Stomach (tissue), 9 donors: ENCODE data around the gene SEMA4C. TPM values are rescaled to one million over a fixed set of nuclear protein-coding genes. Genes with fewer than 3 reads are reported as not detected.

ENCODE experiments used
- DNase-seq, 2 donors: peaks; one replicate each; pipeline versions ENCODE4 v3.0.0 to v3.0.0-alpha.2; 2013 to 2019
- H3K27ac ChIP-seq, 5 donors: fragments of 200-600 bp in 4 of 5; sonication (generic) in 4 of 5; one replicate each; pipeline ENCODE4 v1.5.1; 2013 to 2019; ENCODE audit warnings: mild to moderate bottlenecking in 1 of 5, moderate library complexity in 1 of 5
- H3K27me3 ChIP-seq, 3 donors: fragments of 200-600 bp; sonication (generic); one replicate each; pipeline ENCODE4 v1.5.1; 2017 to 2019; ENCODE audit warnings: mixed run types in 1 of 3
- H3K36me3 ChIP-seq, 4 donors: fragments of 200-600 bp; sonication (generic); 1 replicate in 3 of 4; 2 replicates in 1 of 4; pipeline ENCODE4 v1.5.1; 2016 to 2019
- H3K4me1 ChIP-seq, 4 donors: fragments of 200-600 bp; sonication (generic); one replicate each; pipeline ENCODE4 v1.5.1; 2016 to 2019
- H3K4me3 ChIP-seq, 4 donors: fragments of 200-600 bp; sonication (generic) in 3 of 4; one replicate each; pipeline ENCODE4 v1.5.1; 2016 to 2019; ENCODE audit warnings: mild to moderate bottlenecking in 1 of 4
- H3K9me3 ChIP-seq, 4 donors: fragments of 200-600 bp; sonication (generic); one replicate each; pipeline ENCODE4 v1.5.1; 2016 to 2019
- EP300 ChIP-seq: sonication (generic); formaldehyde crosslinking; IDR thresholded peaks from one replicate; pipeline ENCODE4 v1.6.1; 2017; ENCODE audit warnings: antibody characterized with exemption
- POLR2A ChIP-seq, 4 donors: fragments of 450-650 bp; IDR thresholded peaks; one replicate each; pipeline ENCODE4 v1.6.1; 2016; ENCODE audit warnings: antibody characterized with exemption in 4 of 4, control low read depth in 2 of 4, mild to moderate bottlenecking in 1 of 4, moderate library complexity in 1 of 4
- POLR2AphosphoS5 ChIP-seq, 3 donors: sonication (generic); formaldehyde crosslinking; IDR thresholded peaks; one replicate each; pipeline ENCODE4 v1.6.1; 2016; ENCODE audit warnings: antibody characterized with exemption in 3 of 3
- WGBS, 5 donors: extraction: QIAGEN DNeasy Blood & Tissue Kit in 3 of 5; methylation state at CpG; one replicate each; pipeline versions ENCODE4 v1.1.5 to v1.1.7; 2013 to 2018; 5-methylcytosine and 5-hydroxymethylcytosine counted together
- intact Hi-C: fragments of 100-400 bp; cut with DNase I; formaldehyde crosslinking; loops from one replicate; pipeline ENCODE4 v1.15.1; 2023; ENCODE audit warnings: low total_unique reads
- polyA plus RNA-seq, 3 donors: library from polyadenylated mRNA; stranded (reverse); fragments of 200-250 nt; gene quantifications; one replicate each; pipeline ENCODE4 v1.2.3, GENCODE V29; 2013
- total RNA-seq, 5 donors: library from RNA; depleted of rRNA; stranded (reverse); fragments of >200 nt; gene quantifications; one replicate each; pipeline versions ENCODE4 v1.1.0 to v1.2.3, GENCODE V29; 2014 to 2016
- TF ChIP-seq, protein P1 (sequence below), 7 experiments: fragments of 450-650 bp in 4 of 7; fragments of 200-600 bp in 3 of 7; sonication (generic) in 3 of 7; IDR thresholded peaks; one replicate each; pipeline ENCODE4 v1.5.1; 2016 to 2019; ENCODE audit warnings: antibody characterized with exemption in 7 of 7, control low read depth in 2 of 7, mild to moderate bottlenecking in 1 of 7
- donor health status: healthy with polysubstance abuse.
- donor health status: Bipolar disorder and iron deficiency.
- donor health status: healthy.

Gene SEMA4C
- total and polyA plus RNA-seq, 8 donors = 5.7 to 78.8 (median 18.0) TPM

DNA sequence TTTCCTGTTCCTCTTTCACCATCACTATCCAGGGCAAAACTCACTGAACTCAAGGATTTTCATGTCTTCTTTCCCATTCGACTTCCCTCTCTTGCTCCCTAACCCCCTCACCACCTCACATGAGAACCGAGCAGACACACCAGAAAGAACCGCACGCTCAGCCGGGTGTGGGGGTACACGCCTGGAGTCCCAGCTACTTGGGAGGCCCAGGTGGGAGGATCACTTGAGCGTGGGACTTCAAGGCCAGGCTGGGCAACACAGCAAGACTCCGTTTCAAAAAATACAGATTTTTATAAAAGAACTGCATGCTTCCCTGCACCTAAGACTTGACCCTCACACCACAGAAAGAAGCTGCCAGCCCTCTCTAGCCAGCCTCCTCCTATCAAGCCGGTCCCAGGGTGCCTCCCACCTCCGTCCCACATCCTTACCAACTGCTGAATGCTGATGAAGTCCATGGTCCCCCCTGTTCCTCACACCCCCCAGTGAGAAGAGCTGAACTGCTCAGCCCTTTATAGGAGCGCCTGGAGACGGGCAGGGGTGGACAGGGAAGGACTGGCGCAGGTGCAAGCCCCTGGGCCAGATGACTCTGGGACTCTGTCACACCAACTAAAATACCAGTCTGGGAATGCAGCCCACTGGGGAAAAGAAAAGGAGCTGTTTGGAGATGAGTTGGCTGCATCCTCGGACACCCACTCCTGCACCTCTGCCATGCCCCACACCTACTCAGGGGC is 26.2 kb downstream of the SEMA4C start, which contains the start of gene ANKRD23:
Gene ANKRD23, minus strand, starts transcription at position 484 of the 731 bp plus-strand sequence. Its CDS starts 29 bp downstream, at position 455.
- no peaks in the 10 kb centered on the region for H3K9me3 ChIP-seq
- H3K27ac ChIP-seq = no peak within 1 kb of the TSS
- WGBS, 5 donors = 93 to 97% (median 95%) methylated on average over 13 to 14 of the region's 14 CpGs

DNA sequence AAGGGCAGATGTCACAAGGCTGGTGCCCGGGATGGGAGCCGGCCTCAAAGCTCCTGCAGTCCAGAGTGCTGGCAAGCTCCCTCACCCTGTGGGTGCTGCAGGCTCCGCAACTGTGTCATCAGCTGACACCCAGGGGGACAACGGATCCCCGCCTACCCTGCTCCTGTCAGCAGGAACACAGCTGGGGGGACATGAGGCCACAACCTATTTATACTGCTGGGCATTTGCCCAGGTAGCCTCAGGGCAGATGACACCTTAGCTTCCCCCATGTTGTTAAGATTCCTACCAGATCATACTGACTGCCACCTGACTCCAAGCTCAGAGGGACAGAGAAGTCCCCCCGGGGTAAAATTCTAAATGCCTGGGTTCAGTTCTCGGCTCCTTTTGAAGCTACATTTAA is 27.3 kb downstream of the SEMA4C start:
- WGBS, 5 donors = 82 to 93% (median 89%) methylated on average over 6 to 7 of the region's 7 CpGs
- no peak for DNase-seq
- no peaks in the 10 kb centered on the region for H3K27me3 ChIP-seq
- intact Hi-C loops = no loop called here
- H3K4me3 ChIP-seq = no peak overlapping the region
- no peaks in the 10 kb centered on the region for H3K9me3 ChIP-seq
- TF ChIP-seq EP300 = no peak
- TF ChIP-seq POLR2A (IDR thresholded peaks at IDR 0.05) = no peak
- no peak for TF ChIP-seq POLR2AphosphoS5 (IDR thresholded peaks at IDR 0.05)
- peaks cover 6 to 40% (median 28%) of the 10 kb centered on the region in 4 donors for H3K36me3 ChIP-seq
- no peak overlapping the region for H3K27ac ChIP-seq
- H3K4me1 ChIP-seq = peaks cover 11 to 19% (median 17%) of the 10 kb centered on the region in 4 donors

More for the DNA sequence above, 26.2 kb downstream of the SEMA4C start, which contains the start of gene ANKRD23:
- Histone ChIP-seq H3K27me3 (no peaks in the 10 kb centered on the region), H3K36me3 (peaks cover 14 to 40% (median 33%) of the 10 kb centered on the region in 4 donors), H3K4me1 (peaks cover 11 to 16% (median 15%) of the 10 kb centered on the region in 4 donors), H3K4me3 (no peak within 1 kb of the TSS)
- intact Hi-C loops = no loop called here
- TF ChIP-seq POLR2A (IDR thresholded peaks at IDR 0.05) = no peak
- no peak for TF ChIP-seq POLR2AphosphoS5 (IDR thresholded peaks at IDR 0.05)
- no peak for TF ChIP-seq EP300
- TF ChIP-seq, protein P1, sequence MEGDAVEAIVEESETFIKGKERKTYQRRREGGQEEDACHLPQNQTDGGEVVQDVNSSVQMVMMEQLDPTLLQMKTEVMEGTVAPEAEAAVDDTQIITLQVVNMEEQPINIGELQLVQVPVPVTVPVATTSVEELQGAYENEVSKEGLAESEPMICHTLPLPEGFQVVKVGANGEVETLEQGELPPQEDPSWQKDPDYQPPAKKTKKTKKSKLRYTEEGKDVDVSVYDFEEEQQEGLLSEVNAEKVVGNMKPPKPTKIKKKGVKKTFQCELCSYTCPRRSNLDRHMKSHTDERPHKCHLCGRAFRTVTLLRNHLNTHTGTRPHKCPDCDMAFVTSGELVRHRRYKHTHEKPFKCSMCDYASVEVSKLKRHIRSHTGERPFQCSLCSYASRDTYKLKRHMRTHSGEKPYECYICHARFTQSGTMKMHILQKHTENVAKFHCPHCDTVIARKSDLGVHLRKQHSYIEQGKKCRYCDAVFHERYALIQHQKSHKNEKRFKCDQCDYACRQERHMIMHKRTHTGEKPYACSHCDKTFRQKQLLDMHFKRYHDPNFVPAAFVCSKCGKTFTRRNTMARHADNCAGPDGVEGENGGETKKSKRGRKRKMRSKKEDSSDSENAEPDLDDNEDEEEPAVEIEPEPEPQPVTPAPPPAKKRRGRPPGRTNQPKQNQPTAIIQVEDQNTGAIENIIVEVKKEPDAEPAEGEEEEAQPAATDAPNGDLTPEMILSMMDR (IDR thresholded peaks at IDR 0.05) = no peak
- no peak for DNase-seq

DNA sequence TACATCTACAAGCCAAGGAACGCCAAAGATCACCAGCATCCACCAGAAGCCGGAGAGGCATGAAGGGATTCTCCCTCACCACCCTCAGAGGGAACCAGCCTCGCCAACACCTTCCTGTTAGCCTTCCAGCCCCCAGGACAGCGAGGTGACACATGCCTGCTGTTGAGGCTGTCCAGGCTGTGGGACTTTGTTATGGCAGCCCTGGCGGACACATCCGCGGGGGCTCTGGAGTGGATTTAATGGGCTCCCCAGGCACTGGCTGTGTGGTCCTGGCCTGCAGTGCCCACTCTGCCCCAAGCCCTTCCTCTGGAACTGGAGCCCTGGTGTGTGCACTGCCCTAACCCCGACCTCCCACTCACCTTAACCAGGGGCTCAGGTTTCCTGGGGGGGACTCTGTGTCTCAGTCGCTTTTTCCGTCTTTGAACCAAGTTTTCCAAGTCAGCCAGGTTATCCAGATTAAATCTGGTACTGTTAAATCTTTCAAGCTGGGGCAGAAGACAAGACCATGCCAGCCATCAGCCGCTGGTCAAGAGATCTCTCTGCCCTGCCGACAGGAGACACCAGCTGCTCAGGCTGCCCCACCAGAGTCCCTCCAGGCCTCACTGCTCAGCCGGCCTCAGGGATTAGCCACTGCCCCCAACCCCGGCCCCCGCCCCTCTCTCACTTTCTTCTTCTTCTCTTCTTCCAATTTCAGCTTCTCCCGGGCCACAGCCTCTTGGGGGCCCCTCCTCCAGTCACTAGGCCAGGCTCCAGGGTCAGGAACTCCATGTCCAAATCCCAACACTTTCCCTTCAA is 28.0 kb downstream of the SEMA4C start:
- Histone ChIP-seq H3K27me3 (no peaks in the 10 kb centered on the region), H3K9me3 (no peaks in the 10 kb centered on the region), H3K27ac (no peak overlapping the region), H3K4me1 (peaks cover 11 to 19% (median 17%) of the 10 kb centered on the region in 4 donors), H3K4me3 (no peak overlapping the region), H3K36me3 (peaks cover 4 to 35% (median 24%) of the 10 kb centered on the region in 4 donors)
- TF ChIP-seq EP300 (no peak), POLR2A (IDR thresholded peaks at IDR 0.05) (no peak), POLR2AphosphoS5 (IDR thresholded peaks at IDR 0.05) (no peak)
- TF ChIP-seq, protein P1 (IDR thresholded peaks at IDR 0.05) = no peak
- no peak for DNase-seq
- intact Hi-C loops = no loop called here
- 82 to 87% (median 85%) methylated on average over 15 to 16 of the region's 16 CpGs for WGBS, 5 donors

DNA sequence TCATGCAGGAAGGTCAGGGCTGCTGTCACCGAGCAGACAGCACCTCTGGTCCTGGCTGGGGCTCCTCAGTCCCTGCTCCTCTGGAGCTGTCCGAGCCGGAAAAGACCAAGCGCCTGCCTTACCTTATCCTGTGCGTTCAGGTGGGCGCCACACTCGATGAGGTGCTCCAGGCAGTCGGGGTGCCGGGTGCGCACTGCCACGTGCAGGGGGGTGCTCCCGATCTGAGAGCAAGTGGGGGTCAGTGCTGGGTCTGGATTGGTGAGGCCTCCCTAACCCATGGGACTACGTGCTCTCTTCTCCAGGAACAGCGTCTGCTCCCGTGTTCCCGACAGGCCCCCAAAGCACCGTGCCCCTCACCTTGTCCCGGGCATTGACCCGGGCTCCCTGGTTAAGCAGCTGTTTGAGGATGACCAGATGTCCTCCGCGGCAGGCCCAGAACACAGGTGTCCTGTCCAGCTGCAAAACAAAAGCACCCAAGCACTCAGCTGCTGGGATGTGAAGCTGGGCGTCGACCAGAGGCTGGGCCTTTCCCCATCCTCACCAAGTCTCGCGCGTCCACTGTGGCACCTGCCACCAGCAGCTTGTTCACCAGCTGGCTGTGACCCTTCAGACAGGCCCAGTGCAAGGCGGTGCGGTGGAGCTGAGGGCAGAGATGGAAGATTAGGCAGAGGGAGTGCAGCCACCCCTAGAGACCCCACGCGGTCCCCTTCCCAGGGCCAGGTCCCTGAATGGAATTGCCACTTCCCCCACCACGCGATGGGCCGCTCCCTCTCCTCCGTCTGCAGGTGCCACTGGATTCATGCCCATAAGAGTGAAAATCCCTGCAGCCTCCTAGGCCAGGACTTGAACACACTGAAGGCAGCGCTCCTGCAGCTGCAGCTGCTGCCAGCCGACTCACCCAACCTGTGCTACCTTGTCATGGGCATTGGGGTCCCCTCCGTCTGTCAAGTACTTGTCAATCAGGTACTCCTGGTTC is 29.7 kb downstream of the SEMA4C start:
- peak overlapping the region in 1 of 5 donors; percentile 35 for H3K27ac ChIP-seq
- H3K4me1 ChIP-seq = peaks cover 11 to 19% (median 17%) of the 10 kb centered on the region in 4 donors
- H3K4me3 ChIP-seq = peak overlapping the region in 1 of 4 donors; percentile 37
- TF ChIP-seq POLR2AphosphoS5 (IDR thresholded peaks at IDR 0.05) = no peak
- TF ChIP-seq EP300 = no peak
- no peak for TF ChIP-seq POLR2A (IDR thresholded peaks at IDR 0.05)
- TF ChIP-seq, protein P1 (IDR thresholded peaks at IDR 0.05) = no peak
- H3K27me3 ChIP-seq = no peaks in the 10 kb centered on the region
- WGBS, 5 donors = 83 to 90% (median 87%) methylated on average over 17 to 37 of the region's 37 CpGs
- intact Hi-C loops = no loop called here
- peaks cover under 1 to 28% (median 17%) of the 10 kb centered on the region in 4 donors for H3K36me3 ChIP-seq
- H3K9me3 ChIP-seq = no peaks in the 10 kb centered on the region
- DNase-seq = no peak
